B cell (primary cell): ENCODE measurements around the gene ICAM5. TPM values are rescaled to one million over a fixed set of nuclear protein-coding genes. Genes with fewer than 3 reads are reported as not detected.
A peak's percentile ranks its signal among the peaks of the same experiment; 100 is the strongest.

Experiments used
- ATAC-seq: fragments of 200-7000 bp; cut with Tn5 transposase; one replicate; pipeline ENCODE4 v1.10.0; 2021; ENCODE audit warnings: low read depth, mild to moderate bottlenecking, moderate number of reproducible peaks, moderate library complexity
- CTCF ChIA-PET: fragments of 350-600 bp; sonication (Branson Sonifier 250); formaldehyde crosslinking; loops from one replicate; lab custom pipeline; 2021; ENCODE audit warnings: antibody characterized with exemption, inconsistent platforms; lab: Charles Lee
- POLR2A ChIA-PET: fragments of 350-600 bp; sonication (Branson Sonifier 250); formaldehyde crosslinking; loops from one replicate; lab custom pipeline; 2021; ENCODE audit warnings: antibody characterized with exemption; lab: Charles Lee
- DNase-seq: peaks from one replicate; pipeline ENCODE4 v3.0.0; 2013
- H2AFZ ChIP-seq: 2 replicates; pipeline ENCODE4 v1.6.1; 2012; ENCODE audit warnings: mild to moderate bottlenecking, low read depth, low read length; ENCODE audit not compliant: insufficient read depth, poor library complexity, severe bottlenecking
- H3K27ac ChIP-seq, 2 donors: 1 replicate in 1 of 2; 2 replicates in 1 of 2; pipeline ENCODE4 v1.5.1; 2012 to 2013; ENCODE audit warnings: low read length in 2 of 2, mild to moderate bottlenecking in 2 of 2, moderate library complexity in 1 of 2
- H3K27me3 ChIP-seq, 4 experiments: fragments of 200-600 bp in 1 of 4; sonication (generic) in 1 of 4; replicated peaks in 1 of 4; 1 replicate in 2 of 4; 2 replicates in 2 of 4; pipeline versions ENCODE4 v1.6.1 to v1.7.0; 2013 to 2016; ENCODE audit warnings: low read length in 3 of 4, mild to moderate bottlenecking in 2 of 4, mixed read lengths in 1 of 4, moderate library complexity in 1 of 4; ENCODE audit not compliant: insufficient read depth in 4 of 4, control insufficient read depth in 3 of 4; ENCODE audit errors: control extremely low read depth in 1 of 4
- H3K36me3 ChIP-seq, 2 experiments: replicated peaks in 1 of 2; 1 replicate in 1 of 2; 2 replicates in 1 of 2; pipeline versions ENCODE4 v1.6.1 to v1.7.1; 2013; ENCODE audit warnings: low read length in 1 of 2; ENCODE audit not compliant: insufficient read depth in 2 of 2, control insufficient read depth in 1 of 2; ENCODE audit errors: control extremely low read depth in 1 of 2, extremely low read depth in 1 of 2
- H3K4me1 ChIP-seq, 2 donors: fragments of 200-600 bp in 1 of 2; sonication (generic) in 1 of 2; 1 replicate in 1 of 2; 2 replicates in 1 of 2; pipeline versions ENCODE4 v1.5.1 to v1.6.1; 2013 to 2017; ENCODE audit warnings: low read length in 2 of 2; ENCODE audit not compliant: control insufficient read depth in 2 of 2, insufficient read depth in 2 of 2
- H3K4me2 ChIP-seq: replicated peaks from 2 replicates; pipeline ENCODE3; 2012; ENCODE audit warnings: mild to moderate bottlenecking, low read depth, low read length; ENCODE audit not compliant: poor library complexity, severe bottlenecking
- H3K4me3 ChIP-seq, 5 experiments: fragments of 200-600 bp in 1 of 5; sonication (generic) in 1 of 5; 1 replicate in 3 of 5; 2 replicates in 2 of 5; pipeline versions ENCODE4 v1.5.1 to v1.7.0; 2011 to 2016; ENCODE audit warnings: low read length in 4 of 5, mild to moderate bottlenecking in 4 of 5, low read depth in 2 of 5, control low read depth in 1 of 5, moderate library complexity in 1 of 5; ENCODE audit not compliant: insufficient read depth in 1 of 5; ENCODE audit errors: control extremely low read depth in 1 of 5, extremely low read depth in 1 of 5
- H3K79me2 ChIP-seq: fragments of 200-600 bp; sonication (generic); one replicate; pipeline ENCODE4 v1.6.0; 2016; ENCODE audit warnings: low read length; ENCODE audit not compliant: control insufficient read depth, insufficient read depth
- H3K9ac ChIP-seq: fragments of 200-600 bp; sonication (generic); 2 replicates; pipeline ENCODE4 v1.6.1; 2017; ENCODE audit warnings: mild to moderate bottlenecking, low read length, moderate library complexity
- H3K9me3 ChIP-seq, 3 donors: one replicate each; pipeline versions ENCODE4 v1.6.1 to v1.7.1; 2013; ENCODE audit warnings: low read length in 2 of 3; ENCODE audit not compliant: control insufficient read depth in 2 of 3, insufficient read depth in 1 of 3; ENCODE audit errors: control extremely low read depth in 1 of 3
- H4K20me1 ChIP-seq: 2 replicates; pipeline ENCODE4 v1.6.0; 2012; ENCODE audit warnings: mild to moderate bottlenecking, low read length; ENCODE audit not compliant: insufficient read depth, control insufficient read depth, poor library complexity, severe bottlenecking
- H3K27ac Mint-ChIP-seq: one replicate; pipeline ENCODE4 v1.8.0; 2021; ENCODE audit warnings: mixed read lengths
- H3K27me3 Mint-ChIP-seq: one replicate; pipeline ENCODE4 v1.8.0; 2021; ENCODE audit warnings: mixed read lengths
- H3K4me1 Mint-ChIP-seq: one replicate; pipeline ENCODE4 v1.8.0; 2021; ENCODE audit warnings: mixed read lengths
- H3K4me3 Mint-ChIP-seq: one replicate; pipeline ENCODE4 v1.8.0; 2021; ENCODE audit warnings: mixed read lengths
- H3K9me3 Mint-ChIP-seq: one replicate; pipeline ENCODE4 v1.8.0; 2022; ENCODE audit warnings: mixed read lengths; ENCODE audit not compliant: insufficient read depth
- EZH2 ChIP-seq: IDR thresholded peaks from 2 replicates; pipeline ENCODE4 v1.6.1; 2012; ENCODE audit warnings: borderline replicate concordance, low read depth, mild to moderate bottlenecking, moderate library complexity, low read length; ENCODE audit not compliant: insufficient read depth, poor library complexity, severe bottlenecking
- WGBS: methylation state at CpG from one replicate; pipeline ENCODE4 v1.1.5; 2013; ENCODE audit warnings: missing lambda C conversion rate; ENCODE audit not compliant: insufficient coverage; 5-methylcytosine and 5-hydroxymethylcytosine counted together
- intact Hi-C: fragments of 100-400 bp; cut with micrococcal nuclease; formaldehyde crosslinking; loops from one replicate; pipeline ENCODE4 v1.10.0; 2022
- polyA plus RNA-seq: library from polyadenylated mRNA; depleted of rRNA; stranded (reverse); fragments of >200 nt; gene quantifications from 2 replicates; pipeline ENCODE4 v1.2.3, GENCODE V29; 2012
- total RNA-seq, 2 donors: library from RNA; stranded (reverse); fragments of 120-200 nt in 1 of 2; gene quantifications; 1 replicate in 1 of 2; 2 replicates in 1 of 2; pipeline versions ENCODE4 v1.2.3 to v1.2.4, GENCODE V29; 2013 to 2022
- TF ChIP-seq, protein P1 (sequence below): fragments of 200-600 bp; IDR thresholded peaks from one replicate; pipeline ENCODE4 v1.8.0; 2022; ENCODE audit warnings: antibody characterized with exemption, mild to moderate bottlenecking

Gene ICAM5
- total and polyA plus RNA-seq, 2 donors (not counting 1 experiment from before 2014, with no cell fraction given), result 0.54 TPM; not detected in 1

GRCh38 chr19:10291554-10292205, 1.9 kb downstream of the ICAM5 start:
- Histone ChIP-seq H3K27me3 (peaks cover 0 to 94% (median 62%) of the 10 kb centered on the region in 4 experiments), H3K36me3 (no peaks in the 10 kb centered on the region), H3K4me3 (peak overlapping the region in 4 of 5 experiments; percentile 33 to 63 (median 42)), H4K20me1 (peaks cover 29% of the 10 kb centered on the region), H3K9me3 (peaks cover 0 to 76% (median 0%) of the 10 kb centered on the region in 3 donors), H2AFZ (peak overlapping the region; percentile 66), H3K4me2 (peak overlapping the region; percentile 96), H3K27ac (no peak overlapping the region), H3K9ac (peak overlapping the region; percentile 64), H3K4me1 (peaks cover 92 to 95% of the 10 kb centered on the region in 2 donors), H3K79me2 (no peaks in the 10 kb centered on the region)
- no peaks in the 10 kb centered on the region for H3K9me3 Mint-ChIP-seq
- ATAC-seq (no peak), DNase-seq (peak; percentile 73)
- H3K4me1 Mint-ChIP-seq, result peaks cover 75% of the 10 kb centered on the region
- WGBS, result 4% methylated on average over 48 of the region's 49 CpGs
- peak overlapping the region; percentile 65 for H3K27ac Mint-ChIP-seq
- intact Hi-C loops, result loop anchor here (1.0 kb wide), 1 partner anchor 21 kb away; no protein-coding TSS in a partner anchor
- CTCF ChIA-PET, result interaction anchor here (0.8 to 8.5 kb wide), 9 partner anchors 12 to 134 kb away, joined by 3 to 116 read pairs (median 5); partner anchors contain the start of genes ICAM1 and TYK2
- H3K4me3 Mint-ChIP-seq, result peak overlapping the region; percentile 87
- H3K27me3 Mint-ChIP-seq, result peaks cover 45% of the 10 kb centered on the region
- POLR2A ChIA-PET, result interaction anchor here (0.5 to 1.1 kb wide), 5 partner anchors 21 to 1290 kb away, joined by 3 to 6 read pairs (median 3); partner anchors contain the start of genes ICAM1 and RAVER1
- TF ChIP-seq, protein P1, sequence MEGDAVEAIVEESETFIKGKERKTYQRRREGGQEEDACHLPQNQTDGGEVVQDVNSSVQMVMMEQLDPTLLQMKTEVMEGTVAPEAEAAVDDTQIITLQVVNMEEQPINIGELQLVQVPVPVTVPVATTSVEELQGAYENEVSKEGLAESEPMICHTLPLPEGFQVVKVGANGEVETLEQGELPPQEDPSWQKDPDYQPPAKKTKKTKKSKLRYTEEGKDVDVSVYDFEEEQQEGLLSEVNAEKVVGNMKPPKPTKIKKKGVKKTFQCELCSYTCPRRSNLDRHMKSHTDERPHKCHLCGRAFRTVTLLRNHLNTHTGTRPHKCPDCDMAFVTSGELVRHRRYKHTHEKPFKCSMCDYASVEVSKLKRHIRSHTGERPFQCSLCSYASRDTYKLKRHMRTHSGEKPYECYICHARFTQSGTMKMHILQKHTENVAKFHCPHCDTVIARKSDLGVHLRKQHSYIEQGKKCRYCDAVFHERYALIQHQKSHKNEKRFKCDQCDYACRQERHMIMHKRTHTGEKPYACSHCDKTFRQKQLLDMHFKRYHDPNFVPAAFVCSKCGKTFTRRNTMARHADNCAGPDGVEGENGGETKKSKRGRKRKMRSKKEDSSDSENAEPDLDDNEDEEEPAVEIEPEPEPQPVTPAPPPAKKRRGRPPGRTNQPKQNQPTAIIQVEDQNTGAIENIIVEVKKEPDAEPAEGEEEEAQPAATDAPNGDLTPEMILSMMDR, result no peak
- TF ChIP-seq EZH2, result peak; percentile 28
